Measurements from ENCODE around the gene CYP4F8. TPM values are rescaled to one million over a fixed set of nuclear protein-coding genes. Genes with fewer than 3 reads are reported as not detected.

The CYP4F8 gene
- total and polyA plus RNA-seq, 2 of the 8 experiments (the other 6 are each of a cell fraction or from before 2014, with no cell fraction given) = not detected

DNA sequence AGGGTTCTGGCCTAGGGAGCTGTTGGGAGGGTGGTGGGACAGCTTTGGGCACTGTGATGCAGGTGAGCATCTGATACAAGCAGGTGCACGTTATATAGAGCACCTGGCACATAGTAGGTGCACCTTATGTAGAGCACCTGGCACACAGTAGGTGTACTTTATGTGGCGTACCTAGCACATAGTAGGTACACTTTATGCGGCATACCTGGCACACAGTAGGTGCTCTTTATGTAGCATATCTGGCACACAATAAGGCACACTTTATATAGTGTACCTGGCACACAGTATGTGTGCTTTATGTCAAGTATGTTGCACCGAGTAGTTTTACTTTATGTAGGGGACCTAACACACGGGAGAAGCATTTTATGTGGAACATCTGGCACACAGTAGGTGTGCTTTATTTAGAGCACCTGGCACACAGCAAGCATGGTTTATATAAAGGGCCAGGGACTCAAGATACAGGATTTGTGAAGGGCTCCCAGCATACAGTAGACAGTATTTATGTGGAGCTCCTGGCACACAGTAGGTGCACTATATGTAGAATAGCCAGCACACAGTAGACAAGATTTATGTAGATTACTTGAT lies 56.3 kb downstream of the CYP4F8 start:
- FAIRE-seq (no peak), DNase-seq (ENCODE audit: low read depth in 1 of 2, low spot score in 2 of 2) (no peak)
- H3K18ac ChIP-seq (ENCODE audit: extremely low read depth, low read length) = no peak overlapping the region
- H3K4me2 ChIP-seq (ENCODE audit: insufficient read depth in 1 of 2, low read depth in 2 of 2, low read length in 2 of 2) = no peak overlapping the region
- H2BK12ac ChIP-seq (ENCODE audit: low read depth, low read length) = no peak overlapping the region
- no peaks in the 10 kb centered on the region for H3K27me3 ChIP-seq (replicated peaks in 1 of 4; ENCODE audit: control insufficient read depth in 3 of 4, extremely low read depth in 1 of 4, insufficient read depth in 3 of 4, low read length in 3 of 4)
- ChIA-PET CTCF (ENCODE audit: partially characterized antibody) (no interaction called here), POLR2A (ENCODE audit: partially characterized antibody) (no interaction called here)
- no peak overlapping the region for H3K56ac ChIP-seq (replicated peaks; ENCODE audit: insufficient read length, low read depth, low read length)
- no peak overlapping the region for H2AK5ac ChIP-seq (ENCODE audit: low read depth, low read length)
- H3K36me3 ChIP-seq (ENCODE audit: control insufficient read depth in 2 of 4, insufficient read depth in 4 of 4, low read length in 3 of 4) = no peaks in the 10 kb centered on the region
- H2AFZ ChIP-seq (ENCODE audit: low read length) = no peak overlapping the region
- no peak overlapping the region for H4K5ac ChIP-seq (ENCODE audit: insufficient read length, low read depth, low read length)
- H3K4ac ChIP-seq (replicated peaks; ENCODE audit: insufficient read length, low read depth, low read length) = no peak overlapping the region
- H3K4me3 ChIP-seq (ENCODE audit: extremely low read depth in 1 of 4, insufficient read depth in 2 of 4, low read depth in 3 of 4, low read length in 4 of 4) = no peak overlapping the region
- H4K91ac ChIP-seq (replicated peaks; ENCODE audit: insufficient read length, low read length) = no peak overlapping the region
- no peaks in the 10 kb centered on the region for H4K20me1 ChIP-seq (replicated peaks in 1 of 2; ENCODE audit: control insufficient read depth in 1 of 2, insufficient read depth in 2 of 2, low read length in 2 of 2)
- H3K9ac ChIP-seq (replicated peaks in 1 of 4; ENCODE audit: extremely low read depth in 1 of 4, low read depth in 3 of 4, low read length in 3 of 4) = no peak overlapping the region
- H3K23me2 ChIP-seq (ENCODE audit: low read depth, low read length) = no peaks in the 10 kb centered on the region; the same call in 1 of the 2 replicates
- H3K79me2 ChIP-seq (ENCODE audit: control insufficient read depth in 1 of 2, insufficient read depth in 2 of 2, low read length in 2 of 2) = no peaks in the 10 kb centered on the region
- no peak overlapping the region for H2BK120ac ChIP-seq (replicated peaks; ENCODE audit: low read depth, low read length)
- H3K79me1 ChIP-seq (ENCODE audit: low read depth, low read length) = no peaks in the 10 kb centered on the region
- no peak overlapping the region for H3K14ac ChIP-seq (ENCODE audit: insufficient read length)
- H3K4me1 ChIP-seq (replicated peaks in 1 of 4; ENCODE audit: control insufficient read depth in 3 of 4, insufficient read depth in 4 of 4, low read length in 3 of 4) = no peaks in the 10 kb centered on the region
- 77% methylated on average over 5 of the region's 5 CpGs; no CpG with 5 or more reads in 1 of the 2 experiments for whole genome bisulfite sequencing, 2 experiments (ENCODE audit: extremely low coverage in 1 of 2, insufficient coverage in 1 of 2, insufficient read length in 1 of 2, insufficient replicate concordance in 2 of 2, low coverage in 1 of 2, low lambda C conversion rate in 2 of 2, missing lambda C conversion rate in 1 of 2)
- H2BK5ac ChIP-seq (ENCODE audit: low read depth, low read length) = no peak overlapping the region
- H3K23ac ChIP-seq (ENCODE audit: insufficient read length) = no peak overlapping the region
- H4K8ac ChIP-seq (ENCODE audit: extremely low read depth, insufficient read depth, low read length) = no peak overlapping the region
- H2BK15ac ChIP-seq (ENCODE audit: low read length) = no peak overlapping the region
- no peak overlapping the region for H3K27ac ChIP-seq (ENCODE audit: low read depth, low read length)
- H3K9me3 ChIP-seq (ENCODE audit: insufficient read depth in 2 of 2, low read depth in 1 of 2, low read length in 1 of 2) = peaks cover 61 to 90% of the 10 kb centered on the region in 2 experiments
- H2BK20ac ChIP-seq (ENCODE audit: low read length) = no peak overlapping the region
- TF ChIP-seq BACH1 (IDR thresholded peaks at IDR 0.05; ENCODE audit: low read length) = no peak
- TF ChIP-seq CEBPB (IDR thresholded peaks at IDR 0.05; ENCODE audit: low read depth, low read length) = no peak
